A673 (cell line): ENCODE data around the gene PLLP.

ENCODE experiments used
- CTCF ChIP-seq: fragments of 300-800, 200-600 bp; sonication (generic); conservative IDR thresholded peaks from 2 replicates; pipeline ENCODE4 v1.5.1; 2017; ENCODE audit warnings: low read depth, mild to moderate bottlenecking, antibody characterized with exemption, low read length, moderate library complexity, mixed read lengths
- EZH2 ChIP-seq: fragments of 200-600 bp; sonication (generic); IDR thresholded peaks from 2 replicates; pipeline ENCODE4 v1.6.1; 2017; ENCODE audit warnings: borderline replicate concordance, low read depth, mild to moderate bottlenecking, mixed read lengths, antibody characterized with exemption, low read length; ENCODE audit not compliant: poor library complexity, severe bottlenecking

- TF ChIP-seq CTCF (no peak), EZH2 (no peak)
Measured at GRCh38 chr16:57306676-57307341, 22.3 kb upstream of the PLLP start.
